Measurements from ENCODE around the gene VPS41.

DNA sequence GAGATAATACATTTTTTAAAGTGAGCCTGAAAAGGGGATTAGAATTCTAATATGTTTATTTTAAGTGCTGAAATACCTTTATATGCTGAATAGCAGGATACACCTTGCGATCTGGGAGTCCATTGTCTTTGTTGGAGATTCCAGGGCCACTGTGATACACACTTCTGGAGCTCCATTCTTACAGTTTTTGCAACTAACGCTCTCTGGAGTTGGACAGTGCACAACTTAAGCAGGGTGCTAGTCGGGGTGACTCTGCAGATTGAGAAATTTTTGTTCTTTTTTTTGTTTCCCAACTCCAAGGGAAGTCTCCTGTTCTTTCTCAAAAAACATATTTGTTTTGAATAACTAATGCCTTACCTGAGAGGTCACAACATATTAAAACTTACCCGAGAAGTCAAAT lies 45.0 kb upstream of the VPS41 start:
- TF ChIP-seq, protein P1, sequence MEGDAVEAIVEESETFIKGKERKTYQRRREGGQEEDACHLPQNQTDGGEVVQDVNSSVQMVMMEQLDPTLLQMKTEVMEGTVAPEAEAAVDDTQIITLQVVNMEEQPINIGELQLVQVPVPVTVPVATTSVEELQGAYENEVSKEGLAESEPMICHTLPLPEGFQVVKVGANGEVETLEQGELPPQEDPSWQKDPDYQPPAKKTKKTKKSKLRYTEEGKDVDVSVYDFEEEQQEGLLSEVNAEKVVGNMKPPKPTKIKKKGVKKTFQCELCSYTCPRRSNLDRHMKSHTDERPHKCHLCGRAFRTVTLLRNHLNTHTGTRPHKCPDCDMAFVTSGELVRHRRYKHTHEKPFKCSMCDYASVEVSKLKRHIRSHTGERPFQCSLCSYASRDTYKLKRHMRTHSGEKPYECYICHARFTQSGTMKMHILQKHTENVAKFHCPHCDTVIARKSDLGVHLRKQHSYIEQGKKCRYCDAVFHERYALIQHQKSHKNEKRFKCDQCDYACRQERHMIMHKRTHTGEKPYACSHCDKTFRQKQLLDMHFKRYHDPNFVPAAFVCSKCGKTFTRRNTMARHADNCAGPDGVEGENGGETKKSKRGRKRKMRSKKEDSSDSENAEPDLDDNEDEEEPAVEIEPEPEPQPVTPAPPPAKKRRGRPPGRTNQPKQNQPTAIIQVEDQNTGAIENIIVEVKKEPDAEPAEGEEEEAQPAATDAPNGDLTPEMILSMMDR (IDR thresholded peaks at IDR 0.05), result no peak
- no peak for TF ChIP-seq POLR2A (IDR thresholded peaks at IDR 0.05)
